Fibroblast of lung (primary cell): ENCODE results near the gene NRG2. TPM values are rescaled to one million over a fixed set of nuclear protein-coding genes. Genes with fewer than 3 reads are reported as not detected.

Experiments
- DNase-seq, 2 donors: peaks; one replicate each; pipeline versions ENCODE4 v3.0.0 to v3.0.0-alpha.2; 2010; ENCODE audit warnings: low read depth in 2 of 2
- H2AFZ ChIP-seq: 2 replicates; pipeline ENCODE4 v1.5.1; 2012; ENCODE audit warnings: low read length, control low read depth, inconsistent platforms
- H3K27ac ChIP-seq: 2 replicates; pipeline ENCODE4 v1.5.1; 2011; ENCODE audit warnings: low read length, control low read depth; ENCODE audit not compliant: insufficient read depth
- H3K27me3 ChIP-seq: 2 replicates; pipeline ENCODE4 v1.5.1; 2011; ENCODE audit warnings: mild to moderate bottlenecking, low read length; ENCODE audit not compliant: control insufficient read depth, insufficient read depth
- H3K36me3 ChIP-seq: 2 replicates; pipeline ENCODE4 v1.5.1; 2011; ENCODE audit warnings: low read length; ENCODE audit not compliant: control insufficient read depth, insufficient read depth
- H3K4me1 ChIP-seq: 2 replicates; pipeline ENCODE4 v1.5.1; 2011; ENCODE audit warnings: low read length; ENCODE audit not compliant: control insufficient read depth, insufficient read depth; ENCODE audit errors: extremely low read depth
- H3K4me2 ChIP-seq: 2 replicates; pipeline ENCODE4 v1.5.1; 2011; ENCODE audit warnings: low read length, control low read depth; ENCODE audit not compliant: insufficient read depth; ENCODE audit errors: extremely low read depth
- H3K4me3 ChIP-seq, 4 experiments: fragments of 200-600 bp in 1 of 4; sonication (generic) in 1 of 4; replicated peaks in 1 of 4; 2 replicates each; pipeline ENCODE4 v1.5.1; 2011 to 2016; ENCODE audit warnings: low read length in 4 of 4, low read depth in 3 of 4, mild to moderate bottlenecking in 3 of 4, control low read depth in 2 of 4, inconsistent platforms in 1 of 4, mixed read lengths in 1 of 4; ENCODE audit not compliant: insufficient read depth in 1 of 4; ENCODE audit errors: control extremely low read depth in 1 of 4
- H3K79me2 ChIP-seq: 2 replicates; pipeline ENCODE4 v1.5.1; 2012; ENCODE audit warnings: mild to moderate bottlenecking, low read length, inconsistent platforms; ENCODE audit not compliant: control insufficient read depth, insufficient read depth
- H3K9ac ChIP-seq: 2 replicates; pipeline ENCODE4 v1.5.1; 2011; ENCODE audit warnings: mild to moderate bottlenecking, low read length, control low read depth; ENCODE audit not compliant: insufficient read depth
- H3K9me3 ChIP-seq: 2 replicates; pipeline ENCODE4 v1.5.1; 2012; ENCODE audit warnings: low read depth, low read length; ENCODE audit not compliant: control insufficient read depth, insufficient read depth
- H4K20me1 ChIP-seq: 2 replicates; pipeline ENCODE4 v1.5.1; 2011; ENCODE audit warnings: low read length; ENCODE audit not compliant: control insufficient read depth, insufficient read depth; ENCODE audit errors: extremely low read depth
- EZH2 ChIP-seq: IDR thresholded peaks from 2 replicates; pipeline ENCODE4 v1.5.1; 2012; ENCODE audit warnings: low read length, control low read depth, mild to moderate bottlenecking; ENCODE audit errors: missing control alignments
- polyA plus RNA-seq, 2 donors: library from polyadenylated mRNA; depleted of rRNA in 1 of 2; stranded (reverse) in 1 of 2; unstranded in 1 of 2; fragments of >200 nt; gene quantifications; 2 replicates each; pipeline ENCODE4 v1.2.1, GENCODE V29; 2011 to 2012; ENCODE audit warnings: missing spikeins in 1 of 2
- total RNA-seq: library from RNA; depleted of rRNA; stranded (reverse); fragments of >200 nt; gene quantifications from 2 replicates; pipeline ENCODE4 v1.2.1, GENCODE V29; 2014
- TF ChIP-seq, protein P1 (sequence below), 2 donors: IDR thresholded peaks in 1 of 2; conservative IDR thresholded peaks in 1 of 2; 1 replicate in 1 of 2; 2 replicates in 1 of 2; pipeline ENCODE4 v1.5.1; 2011 to 2012; ENCODE audit warnings: low read length in 2 of 2, control low read depth in 1 of 2, inconsistent platforms in 1 of 2, low read depth in 1 of 2, mild to moderate bottlenecking in 1 of 2

The NRG2 gene
- total and polyA plus RNA-seq, 2 donors (not counting 1 experiment from before 2014, with no cell fraction given) = 0.28 to 1.3 TPM

DNA sequence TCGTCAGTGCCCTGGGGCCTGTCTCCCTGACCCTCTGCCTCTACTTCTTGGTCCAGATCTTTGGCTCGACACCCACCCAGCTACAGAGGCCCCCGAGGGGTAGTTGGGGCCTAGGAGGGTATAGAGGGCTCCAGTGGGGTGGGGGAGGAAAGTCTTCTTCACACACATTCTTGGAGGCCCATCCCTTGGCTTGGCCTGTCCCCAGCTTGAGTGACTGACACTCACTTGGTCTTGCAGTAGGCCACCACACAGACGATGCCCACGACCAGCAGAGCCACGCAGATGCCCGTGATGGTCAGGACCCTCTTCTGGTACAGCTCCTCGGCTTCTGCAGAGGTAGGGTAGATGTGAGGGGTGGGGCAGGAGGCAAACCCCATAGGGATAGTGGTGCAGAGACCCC lies 187.6 kb downstream of the NRG2 start:
- H3K4me3 ChIP-seq = no peak overlapping the region
- H3K4me1 ChIP-seq = no peaks in the 10 kb centered on the region
- H3K79me2 ChIP-seq = no peaks in the 10 kb centered on the region
- no peak overlapping the region for H3K27ac ChIP-seq
- H3K9me3 ChIP-seq = no peaks in the 10 kb centered on the region
- no peak overlapping the region for H3K9ac ChIP-seq
- no peak overlapping the region for H2AFZ ChIP-seq
- no peak for TF ChIP-seq EZH2
- TF ChIP-seq, protein P1, sequence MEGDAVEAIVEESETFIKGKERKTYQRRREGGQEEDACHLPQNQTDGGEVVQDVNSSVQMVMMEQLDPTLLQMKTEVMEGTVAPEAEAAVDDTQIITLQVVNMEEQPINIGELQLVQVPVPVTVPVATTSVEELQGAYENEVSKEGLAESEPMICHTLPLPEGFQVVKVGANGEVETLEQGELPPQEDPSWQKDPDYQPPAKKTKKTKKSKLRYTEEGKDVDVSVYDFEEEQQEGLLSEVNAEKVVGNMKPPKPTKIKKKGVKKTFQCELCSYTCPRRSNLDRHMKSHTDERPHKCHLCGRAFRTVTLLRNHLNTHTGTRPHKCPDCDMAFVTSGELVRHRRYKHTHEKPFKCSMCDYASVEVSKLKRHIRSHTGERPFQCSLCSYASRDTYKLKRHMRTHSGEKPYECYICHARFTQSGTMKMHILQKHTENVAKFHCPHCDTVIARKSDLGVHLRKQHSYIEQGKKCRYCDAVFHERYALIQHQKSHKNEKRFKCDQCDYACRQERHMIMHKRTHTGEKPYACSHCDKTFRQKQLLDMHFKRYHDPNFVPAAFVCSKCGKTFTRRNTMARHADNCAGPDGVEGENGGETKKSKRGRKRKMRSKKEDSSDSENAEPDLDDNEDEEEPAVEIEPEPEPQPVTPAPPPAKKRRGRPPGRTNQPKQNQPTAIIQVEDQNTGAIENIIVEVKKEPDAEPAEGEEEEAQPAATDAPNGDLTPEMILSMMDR (conservative IDR thresholded peaks at IDR 0.05 in 1 of 2, IDR thresholded peaks at IDR 0.05 in 1 of 2; ENCODE audit: low read depth in 1 of 2, low read length in 2 of 2) = no peak
- no peak for DNase-seq
- no peak overlapping the region for H3K4me2 ChIP-seq
- no peaks in the 10 kb centered on the region for H3K36me3 ChIP-seq
- H3K27me3 ChIP-seq = peaks cover under 1% of the 10 kb centered on the region
- H4K20me1 ChIP-seq = no peaks in the 10 kb centered on the region

DNA sequence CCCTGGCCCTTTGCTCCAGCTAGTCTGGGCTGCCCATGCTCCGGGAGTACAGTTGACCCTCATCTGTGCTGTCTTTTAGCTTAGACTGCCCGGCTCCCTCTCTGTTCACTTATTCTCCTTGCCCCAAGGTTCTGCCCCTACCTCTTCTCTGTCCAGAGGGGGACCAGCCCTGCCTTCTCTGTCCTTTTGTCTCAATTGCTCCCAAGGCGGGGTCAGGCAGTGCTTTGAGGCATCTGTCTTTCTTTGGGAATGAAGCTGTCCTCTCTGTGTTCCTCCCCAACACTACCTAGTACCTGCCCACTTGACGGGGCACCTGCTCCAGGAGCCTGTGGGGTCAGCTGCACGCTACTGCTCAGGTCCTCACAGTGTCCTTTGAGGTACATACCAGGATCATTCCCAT lies 188.1 kb downstream of the NRG2 start:
- H2AFZ ChIP-seq = no peak overlapping the region
- peaks cover 5% of the 10 kb centered on the region for H3K27me3 ChIP-seq
- H3K4me3 ChIP-seq = no peak overlapping the region
- no peak overlapping the region for H3K9ac ChIP-seq
- no peaks in the 10 kb centered on the region for H3K9me3 ChIP-seq
- no peaks in the 10 kb centered on the region for H3K4me1 ChIP-seq
- H3K27ac ChIP-seq = no peak overlapping the region
- H3K79me2 ChIP-seq = no peaks in the 10 kb centered on the region
- no peak overlapping the region for H3K4me2 ChIP-seq
- TF ChIP-seq, protein P1 (conservative IDR thresholded peaks at IDR 0.05 in 1 of 2, IDR thresholded peaks at IDR 0.05 in 1 of 2; ENCODE audit: low read depth in 1 of 2, low read length in 2 of 2) = no peak
- no peak for TF ChIP-seq EZH2
- H3K36me3 ChIP-seq = no peaks in the 10 kb centered on the region
- H4K20me1 ChIP-seq = no peaks in the 10 kb centered on the region
- DNase-seq = no peak

DNA sequence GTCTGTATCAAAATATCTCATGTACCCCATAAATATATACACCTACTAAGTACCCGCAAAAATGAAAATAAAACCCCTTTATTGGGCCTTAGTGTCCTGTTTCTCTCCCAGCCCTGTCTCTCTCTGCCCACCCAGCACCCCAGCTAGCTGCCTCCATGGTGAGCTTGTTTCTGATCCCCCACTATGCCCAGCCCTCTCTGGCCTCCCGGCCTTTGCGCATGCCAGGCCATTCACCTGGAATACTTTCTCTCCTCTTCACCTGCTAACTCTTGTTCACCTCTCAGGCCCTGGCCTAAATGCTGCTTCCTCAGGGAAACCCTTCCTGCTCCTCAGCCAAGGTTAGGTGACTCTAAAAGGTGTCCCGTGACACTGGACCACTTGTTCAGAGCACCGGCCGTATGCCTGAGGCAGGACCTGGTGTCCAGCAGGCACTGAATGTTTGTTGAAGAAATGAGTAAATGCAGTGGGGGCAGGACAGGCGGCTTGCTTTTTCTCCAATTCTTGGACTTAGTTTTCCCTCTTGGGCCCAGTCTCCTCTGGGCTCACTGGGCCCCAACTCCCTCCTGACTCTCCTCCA lies 189.0 kb downstream of the NRG2 start:
- H3K36me3 ChIP-seq = no peaks in the 10 kb centered on the region
- H4K20me1 ChIP-seq = no peaks in the 10 kb centered on the region
- no peak for DNase-seq
- H3K9ac ChIP-seq = no peak overlapping the region
- TF ChIP-seq, protein P1 (conservative IDR thresholded peaks at IDR 0.05 in 1 of 2, IDR thresholded peaks at IDR 0.05 in 1 of 2; ENCODE audit: low read depth in 1 of 2, low read length in 2 of 2) = no peak
- TF ChIP-seq EZH2 = no peak
- H3K27ac ChIP-seq = no peak overlapping the region
- no peaks in the 10 kb centered on the region for H3K79me2 ChIP-seq
- H3K27me3 ChIP-seq = peaks cover 5% of the 10 kb centered on the region
- no peak overlapping the region for H2AFZ ChIP-seq
- H3K4me1 ChIP-seq = no peaks in the 10 kb centered on the region
- no peak overlapping the region for H3K4me3 ChIP-seq
- H3K9me3 ChIP-seq = no peaks in the 10 kb centered on the region
- H3K4me2 ChIP-seq = no peak overlapping the region
